Measurements from ENCODE around the gene EFNA2.
"Not testable (repeated sequence)": the region's sequence is repeated elsewhere in the genome, so short reads cannot be mapped to it uniquely, and the experiment has no call there.

EFNA2 gene

DNA sequence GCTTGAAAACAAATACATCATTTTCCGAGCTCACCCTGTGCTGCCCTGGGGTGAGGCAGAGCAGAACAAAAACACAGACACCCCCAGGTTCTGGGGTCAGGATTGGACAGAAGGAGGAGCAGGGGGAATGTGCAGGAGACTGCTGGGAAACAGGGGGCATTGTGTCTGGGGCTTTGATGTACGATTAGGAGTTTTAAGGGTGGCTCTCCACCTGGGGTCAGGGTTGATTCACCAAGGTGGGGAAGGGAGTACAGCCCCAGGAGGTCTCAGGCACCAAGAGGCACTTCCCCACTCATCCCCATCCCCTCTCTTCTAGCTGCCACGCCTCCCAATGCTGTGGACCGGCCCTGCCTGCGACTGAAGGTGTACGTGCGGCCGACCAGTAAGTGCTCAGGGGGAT, 12.6 kb downstream of the EFNA2 start:
- no peak for DNase-seq
- no peak overlapping the region for H3K4me3 Mint-ChIP-seq
- H3K9me3 Mint-ChIP-seq: no peaks in the 10 kb centered on the region
- peaks cover 8% of the 10 kb centered on the region for H3K27me3 Mint-ChIP-seq
- no peak for ATAC-seq
- no peaks in the 10 kb centered on the region for H3K4me1 Mint-ChIP-seq
- no peaks in the 10 kb centered on the region for H3K36me3 Mint-ChIP-seq (ENCODE audit: low read depth)
- no peak overlapping the region for H3K27ac Mint-ChIP-seq

DNA sequence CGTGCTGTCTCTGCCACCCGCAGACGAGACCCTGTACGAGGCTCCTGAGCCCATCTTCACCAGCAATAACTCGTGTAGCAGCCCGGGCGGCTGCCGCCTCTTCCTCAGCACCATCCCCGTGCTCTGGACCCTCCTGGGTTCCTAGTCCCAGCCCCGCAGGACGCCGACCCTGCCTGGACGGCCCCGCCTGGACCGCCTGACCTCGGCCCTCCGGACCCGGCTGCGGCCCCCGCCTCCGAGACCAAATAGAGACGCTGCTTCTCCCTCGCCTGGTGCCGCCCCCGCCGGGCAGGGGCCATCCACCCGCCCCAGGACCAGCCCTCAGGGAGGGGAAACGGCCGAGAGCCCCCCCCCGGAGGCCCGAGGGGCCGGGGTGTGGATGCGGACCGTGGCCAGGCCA, 14.1 kb downstream of the EFNA2 start:
- Mint-ChIP-seq H3K27me3 (peaks cover 3% of the 10 kb centered on the region), H3K36me3 (ENCODE audit: low read depth) (no peaks in the 10 kb centered on the region)

DNA sequence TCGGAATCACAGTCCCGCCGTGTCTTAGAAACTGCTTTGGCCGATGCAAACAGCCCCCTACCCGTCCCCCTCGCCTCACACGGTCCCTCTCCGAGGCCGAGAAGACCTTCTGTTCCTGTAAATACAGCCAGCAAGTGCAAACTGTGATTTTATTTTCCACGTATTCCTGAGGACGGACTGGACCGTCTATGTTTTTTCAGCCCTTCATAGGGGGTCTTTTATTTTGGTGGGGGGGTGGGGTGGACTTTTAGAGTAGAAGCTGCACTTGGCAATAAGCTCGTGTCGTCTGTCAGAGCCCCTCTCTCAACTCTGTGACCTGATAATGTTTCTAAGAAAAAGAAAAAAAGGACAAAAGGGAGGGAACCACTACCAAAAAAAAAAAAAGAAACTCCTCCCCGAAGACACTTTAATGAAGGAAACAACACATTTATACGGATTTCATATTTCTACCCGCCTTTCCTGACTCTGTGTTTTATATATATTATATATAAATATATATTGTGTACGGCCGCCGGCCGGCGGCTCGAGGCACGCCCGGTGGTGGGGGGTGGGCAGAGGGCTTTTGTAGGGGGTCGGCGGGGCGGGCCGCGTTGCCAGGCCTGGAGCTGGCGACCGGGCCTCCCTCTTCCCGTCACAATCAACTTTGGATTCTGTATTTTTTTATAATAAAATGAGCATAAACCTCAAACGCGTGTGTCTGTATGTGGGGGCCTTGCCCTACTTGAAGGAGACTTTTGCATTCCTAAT, 15.2 kb downstream of the EFNA2 start:
- no peaks in the 10 kb centered on the region for H3K4me1 Mint-ChIP-seq
- ATAC-seq: no peak

More for the DNA sequence above, 14.1 kb downstream of the EFNA2 start:
- Mint-ChIP-seq H3K4me1 (no peaks in the 10 kb centered on the region), H3K4me3 (no peak overlapping the region), H3K9me3 (no peaks in the 10 kb centered on the region), H3K27ac (no peak overlapping the region)
- DNase-seq (no peak), ATAC-seq (no peak)

DNA sequence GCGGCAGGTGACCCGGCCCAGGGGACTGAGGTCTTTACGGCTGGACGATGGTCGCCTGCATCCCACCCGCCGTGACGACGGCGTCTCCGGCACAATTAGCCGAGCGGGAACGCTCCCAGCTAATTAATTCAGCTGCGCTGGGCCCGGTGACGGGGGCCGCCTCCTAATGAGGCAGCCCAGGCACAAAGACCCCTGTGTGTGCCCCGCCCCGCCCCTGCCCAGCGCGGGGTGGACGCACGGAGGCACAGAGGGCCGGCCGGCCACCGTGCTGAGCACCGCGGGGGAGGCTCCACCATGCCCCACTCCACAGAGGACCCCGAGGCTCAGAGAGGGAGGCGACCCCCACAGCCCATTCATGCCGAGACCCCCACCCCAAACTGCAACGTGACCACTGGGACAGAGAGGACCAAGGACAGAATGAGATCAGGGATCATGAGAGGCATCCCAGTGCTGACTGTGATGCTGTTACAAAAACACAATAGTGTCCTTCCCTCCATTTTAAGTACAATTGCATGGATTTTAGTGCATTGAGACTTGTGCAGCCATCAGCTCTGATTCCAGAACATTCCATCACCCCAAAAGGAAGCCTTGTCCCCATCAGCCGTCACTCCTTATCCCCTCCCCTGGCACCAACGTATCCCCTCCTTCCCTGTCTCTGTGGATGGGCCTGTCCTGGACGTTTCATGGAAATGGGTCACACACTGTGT, 17.0 kb downstream of the EFNA2 start:
- no peaks in the 10 kb centered on the region for H3K36me3 Mint-ChIP-seq (ENCODE audit: low read depth)
- no peak for ATAC-seq
- no peak for DNase-seq
- H3K27ac Mint-ChIP-seq: no peak overlapping the region
- peaks cover 2% of the 10 kb centered on the region for H3K27me3 Mint-ChIP-seq
- no peak overlapping the region for H3K4me3 Mint-ChIP-seq
- H3K9me3 Mint-ChIP-seq: no peaks in the 10 kb centered on the region
- H3K4me1 Mint-ChIP-seq: no peaks in the 10 kb centered on the region

More for the DNA sequence above, 15.2 kb downstream of the EFNA2 start:
- no peak for DNase-seq
- Mint-ChIP-seq H3K4me3 (no peak overlapping the region), H3K27ac (no peak overlapping the region), H3K36me3 (ENCODE audit: low read depth) (no peaks in the 10 kb centered on the region), H3K9me3 (no peaks in the 10 kb centered on the region), H3K27me3 (peaks cover 2% of the 10 kb centered on the region)

DNA sequence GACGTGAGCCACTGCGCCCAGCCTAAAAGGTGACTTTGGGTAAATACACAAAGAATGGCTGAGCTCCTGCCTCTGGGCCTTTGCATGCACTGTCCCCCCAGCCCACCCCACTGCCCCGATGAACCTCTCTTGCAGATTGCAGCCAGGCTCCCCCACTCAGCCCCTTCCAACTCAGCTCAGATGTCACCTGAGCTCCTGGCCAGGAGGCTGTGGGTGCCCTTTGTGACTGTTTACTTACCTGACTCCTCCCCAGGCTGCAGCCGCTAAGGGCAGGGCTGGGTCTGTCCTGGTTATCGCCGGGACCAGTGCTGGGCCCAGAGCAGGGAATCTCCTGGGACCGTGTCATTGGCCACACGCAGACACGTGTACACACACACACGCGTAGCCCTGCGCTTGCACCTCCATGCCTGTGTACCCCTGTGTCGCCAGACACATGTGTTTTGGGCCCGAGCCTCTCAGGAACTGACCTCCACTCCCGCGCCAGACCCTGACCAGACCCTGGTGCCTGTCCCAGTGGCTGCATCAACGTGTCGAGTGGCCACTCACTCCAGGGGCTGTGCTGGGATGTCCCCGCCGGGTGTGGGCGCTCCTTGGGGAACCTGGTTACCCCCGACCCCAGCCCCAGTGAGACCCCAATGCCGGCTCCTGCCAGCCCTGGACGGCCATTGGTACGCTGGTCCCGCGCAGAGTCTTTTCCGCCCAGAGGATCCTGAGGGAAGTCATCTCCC, 18.7 kb downstream of the EFNA2 start:
- H3K4me3 Mint-ChIP-seq: no peak overlapping the region
- no peaks in the 10 kb centered on the region for H3K4me1 Mint-ChIP-seq
- no peaks in the 10 kb centered on the region for H3K27me3 Mint-ChIP-seq
- no peak for ATAC-seq
- no peaks in the 10 kb centered on the region for H3K9me3 Mint-ChIP-seq
- DNase-seq: no peak
- no peak overlapping the region for H3K27ac Mint-ChIP-seq
- H3K36me3 Mint-ChIP-seq (ENCODE audit: low read depth): no peaks in the 10 kb centered on the region

DNA sequence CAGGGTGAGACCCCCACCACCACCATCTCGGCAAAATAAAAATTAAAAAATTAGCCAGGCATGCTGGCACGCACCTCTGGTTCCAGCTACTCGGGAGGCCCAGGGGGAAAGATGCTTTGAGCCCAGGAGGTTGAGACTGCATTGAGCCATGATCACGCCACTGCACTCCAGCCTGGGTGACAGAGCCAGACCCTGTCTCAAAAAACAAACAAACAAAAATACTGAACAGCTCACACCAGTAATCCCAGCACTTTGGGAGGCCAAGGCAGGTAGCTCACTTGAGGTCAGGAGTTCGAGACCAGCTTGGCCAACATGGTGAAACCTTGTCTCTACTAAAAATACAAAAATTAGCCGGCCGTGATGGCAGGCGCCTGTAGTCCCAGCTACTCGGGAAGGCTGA, 19.7 kb downstream of the EFNA2 start:
- ATAC-seq; H3K4me1 Mint-ChIP-seq; H3K27ac Mint-ChIP-seq; H3K4me3 Mint-ChIP-seq; H3K9me3 Mint-ChIP-seq; H3K36me3 Mint-ChIP-seq (ENCODE audit: low read depth); H3K27me3 Mint-ChIP-seq; DNase-seq: not testable (repeated sequence)

DNA sequence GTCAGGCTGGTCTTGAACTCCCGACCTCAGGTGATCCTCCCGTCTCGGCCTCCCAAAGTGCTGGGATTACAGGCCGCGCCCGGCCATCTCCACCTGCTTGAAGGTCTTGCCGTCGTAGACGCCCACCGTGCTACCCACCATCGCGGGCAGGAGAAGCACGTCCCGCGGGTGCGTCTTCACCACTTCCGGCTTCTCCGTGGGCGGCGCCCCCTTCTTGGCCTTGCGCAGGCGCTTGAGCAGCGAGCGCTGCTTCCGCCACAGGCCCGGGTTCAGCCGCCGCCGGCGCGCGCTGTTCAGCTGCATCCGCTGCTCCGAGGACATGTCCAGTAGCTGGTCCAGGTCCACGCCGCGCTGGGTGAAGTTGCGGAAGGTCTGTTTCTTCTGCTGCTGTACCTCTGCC, 21.6 kb downstream of the EFNA2 start:
- no peak overlapping the region for H3K27ac Mint-ChIP-seq
- DNase-seq (no peak), ATAC-seq (no peak)
- no peaks in the 10 kb centered on the region for H3K36me3 Mint-ChIP-seq (ENCODE audit: low read depth)
- no peaks in the 10 kb centered on the region for H3K9me3 Mint-ChIP-seq
- H3K4me3 Mint-ChIP-seq: no peak overlapping the region
- H3K4me1 Mint-ChIP-seq: no peaks in the 10 kb centered on the region
- no peaks in the 10 kb centered on the region for H3K27me3 Mint-ChIP-seq

DNA sequence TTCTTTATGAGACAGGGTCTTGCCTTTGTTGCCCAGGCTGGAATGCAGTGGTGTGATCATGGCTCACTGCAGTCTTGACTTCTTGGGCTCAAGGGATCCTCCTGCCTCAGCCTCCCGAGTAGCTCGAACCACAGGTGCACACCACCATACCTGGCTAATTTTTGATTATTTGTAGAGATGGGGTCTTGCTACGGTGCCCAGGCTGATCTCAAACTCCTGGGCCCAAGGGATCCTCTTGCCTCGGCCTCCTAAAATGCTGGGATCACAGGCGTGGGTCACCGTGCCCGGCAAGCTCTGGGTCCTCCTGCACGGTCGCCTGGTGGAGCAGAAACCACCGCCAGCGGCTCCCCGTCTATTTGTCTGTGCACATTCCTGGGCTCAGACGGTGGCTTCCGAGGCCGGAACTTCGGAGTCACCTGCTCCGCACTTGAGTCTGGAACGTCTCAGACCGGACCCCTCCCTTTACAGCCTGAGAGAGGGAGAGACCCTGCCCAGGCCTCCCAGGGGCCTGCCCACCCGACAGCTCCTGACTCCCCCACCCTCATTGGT, 22.2 kb downstream of the EFNA2 start:
- Mint-ChIP-seq H3K27ac (no peak overlapping the region), H3K36me3 (ENCODE audit: low read depth) (no peaks in the 10 kb centered on the region), H3K9me3 (no peaks in the 10 kb centered on the region), H3K4me3 (no peak overlapping the region), H3K4me1 (no peaks in the 10 kb centered on the region), H3K27me3 (no peaks in the 10 kb centered on the region)
- no peak for DNase-seq
- ATAC-seq: no peak

DNA sequence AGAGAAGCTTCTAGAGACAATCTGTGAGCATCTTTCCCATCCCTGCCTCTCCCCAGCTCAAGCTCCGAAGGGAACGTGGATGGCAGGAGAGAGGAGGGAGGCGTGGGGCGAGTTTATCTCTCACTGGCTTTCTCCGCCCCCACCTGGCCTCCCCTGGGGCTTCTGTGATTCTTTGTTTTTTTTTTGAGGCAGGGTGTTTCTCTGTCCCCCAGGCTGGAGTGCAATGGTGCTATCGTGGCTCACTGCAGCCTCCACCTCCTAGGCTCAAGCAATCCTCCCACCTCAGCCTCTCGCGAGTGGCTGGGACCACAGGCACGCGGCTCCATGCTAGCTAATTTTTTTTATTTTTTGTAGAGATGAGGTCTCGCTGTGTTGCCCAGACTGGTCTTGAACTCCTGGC, 23.0 kb downstream of the EFNA2 start:
- Mint-ChIP-seq H3K36me3 (ENCODE audit: low read depth) (no peaks in the 10 kb centered on the region), H3K4me3 (no peak overlapping the region), H3K27ac (no peak overlapping the region), H3K9me3 (no peaks in the 10 kb centered on the region), H3K4me1 (no peaks in the 10 kb centered on the region), H3K27me3 (peaks cover 2% of the 10 kb centered on the region)
- no peak for DNase-seq
- ATAC-seq: no peak

DNA sequence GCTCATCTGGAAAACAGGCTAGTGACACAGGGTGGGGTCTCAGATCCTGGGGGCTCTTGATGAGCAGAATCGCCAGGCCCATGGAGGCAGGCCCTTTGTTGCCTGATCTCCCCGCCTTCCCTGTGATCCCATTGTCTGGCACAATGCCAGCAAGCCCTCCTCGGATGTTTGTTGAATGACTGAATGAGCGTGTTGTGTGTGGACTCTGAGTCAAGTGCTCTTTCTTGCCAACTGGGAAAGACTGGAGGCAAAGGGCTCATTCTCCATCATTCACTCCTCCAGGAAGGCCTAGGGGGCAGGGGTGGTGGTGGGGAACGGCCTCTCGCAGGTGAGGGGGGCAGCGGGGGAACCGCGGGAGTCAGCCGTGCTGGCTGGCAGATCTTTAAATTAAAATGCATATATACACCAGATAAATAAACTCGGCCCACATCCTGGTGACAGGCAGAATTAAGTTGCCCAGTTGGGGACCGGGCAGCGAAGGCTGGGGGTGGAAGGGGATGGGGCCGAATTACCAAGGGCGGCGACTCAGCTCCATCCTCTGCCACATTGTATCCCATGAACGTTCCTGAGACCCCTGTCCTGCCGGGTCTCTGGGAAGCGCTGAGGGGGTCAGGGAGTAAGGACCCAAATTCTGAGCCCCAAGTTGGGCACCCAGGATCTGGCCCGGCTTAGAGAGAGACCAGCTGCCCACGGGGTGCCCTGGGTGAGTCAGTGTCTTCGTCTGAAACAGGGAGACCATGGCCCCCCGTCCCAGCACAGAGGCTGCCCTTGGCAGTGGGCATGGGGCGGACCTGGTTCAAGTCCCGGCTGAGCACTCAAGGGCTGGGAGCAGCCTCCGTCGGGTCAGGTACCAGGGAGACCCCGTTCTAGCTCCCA, 24.5 kb downstream of the EFNA2 start:
- peaks cover 5% of the 10 kb centered on the region for H3K27me3 Mint-ChIP-seq
- ATAC-seq (no peak), DNase-seq (no peak)
- H3K4me3 Mint-ChIP-seq: no peak overlapping the region
- H3K9me3 Mint-ChIP-seq: no peaks in the 10 kb centered on the region
- H3K27ac Mint-ChIP-seq: no peak overlapping the region
- no peaks in the 10 kb centered on the region for H3K4me1 Mint-ChIP-seq
- no peaks in the 10 kb centered on the region for H3K36me3 Mint-ChIP-seq (ENCODE audit: low read depth)

DNA sequence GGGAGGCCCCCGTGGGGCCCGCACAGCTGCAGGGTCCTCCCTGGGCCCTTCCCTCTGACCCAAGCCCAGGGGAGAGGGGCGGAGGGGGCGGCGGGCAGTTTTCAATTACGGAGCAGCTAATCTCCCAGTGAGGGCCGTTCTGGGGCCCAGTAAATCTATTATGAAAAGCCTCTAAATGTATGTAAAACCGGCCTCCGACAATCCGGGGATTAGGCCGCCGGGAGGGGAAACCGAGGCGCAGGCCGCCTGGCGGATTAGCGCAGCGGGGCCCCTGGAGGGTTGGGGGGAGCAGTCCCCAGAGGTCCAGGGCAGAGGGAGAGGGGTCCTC, 25.1 kb downstream of the EFNA2 start:
- peaks cover 9% of the 10 kb centered on the region for H3K27me3 Mint-ChIP-seq
- DNase-seq (no peak), ATAC-seq (no peak)
- no peaks in the 10 kb centered on the region for H3K36me3 Mint-ChIP-seq (ENCODE audit: low read depth)
- no peaks in the 10 kb centered on the region for H3K9me3 Mint-ChIP-seq
- H3K4me3 Mint-ChIP-seq: no peak overlapping the region
- no peaks in the 10 kb centered on the region for H3K4me1 Mint-ChIP-seq
- H3K27ac Mint-ChIP-seq: no peak overlapping the region

DNA sequence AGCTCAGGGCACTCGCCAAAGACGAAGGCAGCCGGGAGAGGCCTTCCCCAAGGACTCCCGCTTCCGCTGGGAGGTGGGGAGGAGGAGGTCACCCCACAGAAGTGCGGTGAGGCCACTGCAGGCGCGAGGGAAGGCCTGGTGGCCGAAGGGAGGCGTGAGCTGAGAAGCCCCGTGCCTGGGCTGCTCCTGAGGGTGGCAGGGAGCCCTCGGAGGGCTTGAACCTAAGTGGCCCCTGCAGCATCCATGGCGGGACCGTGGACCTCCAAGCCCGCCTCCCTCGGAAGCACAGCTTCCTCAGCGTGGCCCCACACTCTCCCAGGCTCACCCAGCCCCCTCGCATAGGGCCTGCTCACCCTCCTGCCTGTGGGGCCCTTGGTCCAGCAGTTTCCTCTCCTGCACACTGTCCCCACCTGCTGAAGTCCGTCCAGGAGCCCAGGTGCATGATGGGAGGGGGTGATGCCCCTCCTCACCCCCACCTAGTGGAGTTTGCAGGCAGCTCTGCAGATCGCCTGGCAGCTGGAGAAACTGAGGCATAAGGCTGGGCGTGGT, 25.9 kb downstream of the EFNA2 start:
- H3K36me3 Mint-ChIP-seq (ENCODE audit: low read depth): no peaks in the 10 kb centered on the region
- no peaks in the 10 kb centered on the region for H3K9me3 Mint-ChIP-seq
- no peak overlapping the region for H3K4me3 Mint-ChIP-seq
- no peaks in the 10 kb centered on the region for H3K4me1 Mint-ChIP-seq
- peaks cover 11% of the 10 kb centered on the region for H3K27me3 Mint-ChIP-seq
- ATAC-seq (no peak), DNase-seq (no peak)
- no peak overlapping the region for H3K27ac Mint-ChIP-seq

DNA sequence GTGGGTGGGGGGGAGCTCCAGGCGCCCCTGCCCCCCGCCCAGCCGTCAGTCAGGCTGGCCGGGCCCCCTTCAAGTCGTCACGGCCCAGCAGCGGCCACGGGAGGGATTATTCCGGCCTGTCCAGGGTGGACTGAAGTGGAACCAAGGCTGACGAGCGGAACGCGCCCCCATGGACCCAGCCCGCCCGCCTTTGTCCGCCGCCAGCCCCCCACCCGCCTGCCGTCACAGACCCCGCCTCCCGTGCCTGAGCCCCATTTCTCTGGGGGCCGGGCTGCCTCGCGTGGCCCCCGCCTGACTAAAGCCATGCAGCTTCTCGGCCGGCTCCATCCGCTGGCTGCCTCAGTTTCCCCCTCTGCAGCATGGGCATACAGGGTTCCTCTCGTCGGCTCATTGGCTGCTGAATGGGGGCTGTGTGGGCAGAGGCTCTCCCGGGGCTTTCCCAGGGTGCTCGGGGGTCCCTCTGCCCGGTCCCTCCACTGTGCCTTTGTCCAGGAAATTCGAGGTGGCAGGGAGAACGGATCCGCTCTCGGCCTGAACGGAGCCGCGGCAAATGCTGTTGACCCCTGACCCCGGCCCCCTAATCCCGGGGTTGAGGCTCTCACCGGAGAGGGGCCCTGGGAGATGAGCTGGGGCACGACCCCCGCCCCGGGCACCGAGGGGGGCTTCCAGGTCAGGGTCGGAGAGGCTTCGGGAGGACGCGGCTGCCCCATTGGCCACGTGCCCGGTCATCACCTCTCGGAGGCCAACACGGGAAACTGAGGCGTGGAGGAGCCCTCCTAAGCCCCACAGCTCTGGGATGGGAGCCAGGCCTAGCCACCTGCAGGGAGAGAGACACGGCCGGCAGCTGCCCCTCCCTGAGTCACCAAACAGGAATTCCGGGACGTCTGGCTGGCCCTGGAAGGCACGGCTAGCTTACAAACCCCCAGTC, 27.4 kb downstream of the EFNA2 start:
- Mint-ChIP-seq H3K27ac (no peak overlapping the region), H3K9me3 (no peaks in the 10 kb centered on the region), H3K4me1 (no peaks in the 10 kb centered on the region), H3K4me3 (no peak overlapping the region), H3K36me3 (ENCODE audit: low read depth) (no peaks in the 10 kb centered on the region), H3K27me3 (peaks cover 24% of the 10 kb centered on the region)
- DNase-seq: no peak
- no peak for ATAC-seq

All from activated naive CD8-positive, alpha-beta T cell treated with anti-CD3 and anti-CD28 coated beads, Interleukin-2, amount 50 U/mL, for 24 hours (primary cell).